NCI-H510A treated with DMSO at 0.1 percent for 48 hours (cell line): Measurements from ENCODE around the gene GABRR3.

Source experiments
- DNase-seq: peaks from one replicate; lab custom pipeline; 2025; lab: John Stamatoyannopoulos, UW

GABRR3 gene

GRCh38 chr3:98035208-98035607 lies at the start of gene GABRR3:
TSS of gene GABRR3 (minus strand) at chr3:98035315. CDS start at chr3:98034987, 328 bp downstream.
- DNase-seq = no peak

DNA sequence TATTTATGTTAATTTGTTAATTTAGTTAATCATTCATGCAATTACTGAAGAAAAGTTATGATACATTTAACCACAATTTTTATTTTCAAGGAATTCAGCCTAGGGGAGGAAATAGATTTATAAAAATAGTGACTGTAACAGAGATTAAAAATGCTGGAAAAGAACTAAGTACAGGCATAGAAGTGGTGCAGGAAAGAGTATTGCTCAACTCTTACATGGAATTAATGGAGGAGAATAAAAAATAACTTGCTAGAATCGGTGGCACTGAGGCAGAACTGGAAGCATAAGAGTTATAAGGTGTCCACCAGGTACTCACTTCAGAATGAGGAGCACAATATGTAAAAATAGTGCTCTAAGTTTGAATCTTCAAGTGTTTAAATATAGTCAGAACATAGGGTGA lies 38.4 kb upstream of the GABRR3 start:
- DNase-seq = no peak

- no peak for DNase-seq
Observed at GRCh38 chr3:98070840-98071239, 35.7 kb upstream of the GABRR3 start.

GRCh38 chr3:98068824-98069223 lies 33.7 kb upstream of the GABRR3 start:
- no peak for DNase-seq

- DNase-seq = no peak
Observed at GRCh38 chr3:98058244-98058960, 23.3 kb upstream of the GABRR3 start.

DNA sequence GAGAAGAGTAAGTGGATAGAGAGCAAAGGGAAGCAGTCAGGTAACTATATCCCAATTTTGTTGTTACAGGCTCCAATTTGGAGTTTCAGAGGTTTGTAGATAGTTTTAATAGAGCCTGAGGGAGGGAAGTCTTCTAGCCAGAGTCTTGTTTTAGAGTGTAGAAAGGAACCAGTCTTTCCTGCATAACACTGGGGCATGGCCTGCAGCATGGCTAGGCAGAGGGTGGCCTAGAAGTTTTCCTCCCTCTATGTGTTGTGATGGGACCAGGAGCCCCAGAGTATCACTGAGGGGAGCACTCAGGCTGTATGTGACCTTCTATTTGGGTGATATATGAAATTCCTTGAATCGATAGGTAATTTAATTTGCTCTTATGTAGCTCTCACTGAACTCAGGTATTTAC lies 22.5 kb upstream of the GABRR3 start:
- no peak for DNase-seq

DNA sequence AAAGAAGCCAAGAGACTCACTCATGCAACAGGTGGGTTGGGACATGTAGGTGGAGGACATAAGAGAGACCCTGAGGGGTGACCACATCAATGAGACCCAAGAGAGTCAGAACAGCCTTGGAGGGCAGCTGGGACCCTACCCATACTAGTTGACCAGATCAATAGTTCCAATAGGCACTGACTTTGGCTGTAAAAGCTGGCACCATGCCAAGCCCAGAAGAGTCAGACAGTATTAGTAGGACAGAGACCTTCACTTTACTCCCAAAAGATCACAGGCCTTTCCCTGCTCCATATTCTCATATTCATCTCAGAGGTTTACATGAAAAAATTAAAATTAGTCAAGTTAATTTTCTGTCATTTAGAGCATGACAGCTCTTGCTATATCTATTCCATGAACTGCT lies 20.9 kb upstream of the GABRR3 start:
- DNase-seq = no peak

- no peak for DNase-seq
Observed at GRCh38 chr3:98049271-98049670, 14.2 kb upstream of the GABRR3 start.

- no peak for DNase-seq
Observed at GRCh38 chr3:98048586-98048985, 13.5 kb upstream of the GABRR3 start.

DNA sequence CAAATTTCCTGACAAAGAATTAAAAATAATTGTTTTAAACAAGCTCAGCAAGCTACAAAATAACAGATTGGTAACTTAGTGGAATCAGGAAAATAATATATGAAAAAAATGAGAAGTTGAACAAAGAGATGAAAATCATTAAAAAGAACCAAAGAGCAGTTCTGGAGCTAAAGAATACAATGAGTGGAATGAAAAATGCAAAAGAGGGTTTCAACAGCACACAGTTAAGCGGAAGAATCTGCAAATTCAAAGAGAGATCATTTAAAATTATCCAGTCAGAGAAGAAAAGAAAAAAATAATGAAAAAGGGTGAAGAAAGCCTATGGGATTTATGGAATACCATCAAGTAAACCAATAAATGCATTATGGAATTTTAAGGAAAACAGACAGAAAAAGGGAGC lies 6.2 kb upstream of the GABRR3 start:
- DNase-seq = no peak

DNA sequence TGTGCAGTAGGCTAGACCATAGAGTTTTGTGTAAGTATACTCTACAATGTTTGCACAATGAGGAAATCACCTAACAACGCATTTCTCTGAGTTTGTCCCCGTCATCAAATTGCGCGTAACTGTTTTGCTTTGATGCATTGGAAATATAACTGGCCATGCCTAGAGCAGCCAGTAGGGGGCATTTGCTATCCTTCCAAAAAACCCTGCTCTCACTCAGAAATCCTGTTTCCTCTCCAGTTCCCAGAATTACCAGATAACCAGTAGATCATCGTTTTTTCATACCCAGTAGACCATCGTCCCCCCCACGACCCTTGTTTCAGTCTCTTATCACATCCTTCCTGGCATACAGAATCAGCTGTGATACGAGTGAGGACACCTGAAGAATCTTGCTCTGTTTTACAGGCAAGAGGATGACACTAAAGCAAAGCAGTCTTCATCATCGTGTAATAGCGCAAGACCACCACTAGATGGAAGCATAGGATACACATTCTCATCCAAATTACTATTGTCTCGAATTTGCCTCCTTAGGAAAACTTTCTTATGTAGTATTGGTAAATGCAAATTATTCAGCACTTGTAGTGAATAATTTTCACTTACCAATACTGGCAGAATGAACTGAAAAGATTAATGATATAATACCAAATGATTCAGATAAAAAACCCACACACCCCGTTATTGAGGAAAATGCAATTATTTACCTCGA lies 4.4 kb upstream of the GABRR3 start:
- peak; percentile 75 for DNase-seq

DNA sequence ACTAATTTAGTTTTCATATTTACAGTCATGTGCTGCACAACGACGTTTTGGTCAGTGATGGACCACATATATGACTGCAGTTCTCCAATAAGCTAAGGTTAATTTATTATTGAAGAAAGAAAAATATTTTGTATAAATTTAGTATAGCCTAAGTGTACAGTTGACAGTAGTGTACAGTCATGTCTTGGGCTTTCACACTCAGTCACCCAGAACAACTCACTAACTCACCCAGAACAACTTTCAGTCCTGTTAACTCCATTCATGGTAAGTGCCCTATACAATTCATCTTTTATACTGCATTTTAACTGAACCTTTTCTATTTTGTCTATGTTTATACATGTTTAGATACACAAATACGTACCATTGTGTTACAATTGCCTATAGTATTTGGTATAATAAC lies 3.8 kb upstream of the GABRR3 start:
- DNase-seq = no peak

GRCh38 chr3:98038286-98038685 lies 3.2 kb upstream of the GABRR3 start:
- no peak for DNase-seq

DNA sequence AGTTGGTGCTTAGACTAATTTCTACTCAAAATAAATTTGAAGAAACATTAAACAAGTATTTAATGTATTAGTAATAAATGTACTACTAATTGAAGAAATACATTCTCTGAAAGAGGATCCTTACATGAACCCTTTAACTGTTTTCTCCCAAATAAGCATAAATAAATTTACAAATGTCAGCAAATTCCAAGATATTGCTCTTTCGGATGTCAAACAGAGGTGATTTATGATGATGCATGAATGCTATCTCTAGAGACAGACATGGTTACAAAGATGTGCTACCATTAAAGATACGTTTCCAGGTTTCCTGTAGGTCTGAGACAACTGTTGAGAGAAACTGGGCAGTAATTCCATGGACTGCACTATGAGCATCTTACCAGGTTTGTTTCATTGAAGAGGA lies 629 bp downstream of the GABRR3 start:
- DNase-seq = no peak

DNA sequence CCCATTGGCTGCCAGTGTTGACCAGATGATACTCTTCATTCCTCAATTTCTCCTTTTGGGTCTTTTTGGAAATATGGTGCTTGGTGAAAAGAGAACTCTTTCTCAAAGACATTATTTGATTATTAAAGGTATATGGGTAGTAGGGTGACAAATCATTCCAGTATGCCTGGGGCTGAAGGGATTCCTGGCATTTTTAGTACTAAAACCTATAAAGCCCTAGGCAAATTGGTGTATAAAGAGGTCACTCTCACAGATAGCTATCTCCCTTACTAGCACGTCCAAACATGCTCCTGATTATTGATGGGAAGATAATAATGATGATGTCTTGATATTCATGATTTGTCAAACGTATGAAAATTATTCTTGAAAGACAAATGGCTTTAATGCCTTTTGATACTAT lies 1.1 kb downstream of the GABRR3 start:
- no peak for DNase-seq

DNA sequence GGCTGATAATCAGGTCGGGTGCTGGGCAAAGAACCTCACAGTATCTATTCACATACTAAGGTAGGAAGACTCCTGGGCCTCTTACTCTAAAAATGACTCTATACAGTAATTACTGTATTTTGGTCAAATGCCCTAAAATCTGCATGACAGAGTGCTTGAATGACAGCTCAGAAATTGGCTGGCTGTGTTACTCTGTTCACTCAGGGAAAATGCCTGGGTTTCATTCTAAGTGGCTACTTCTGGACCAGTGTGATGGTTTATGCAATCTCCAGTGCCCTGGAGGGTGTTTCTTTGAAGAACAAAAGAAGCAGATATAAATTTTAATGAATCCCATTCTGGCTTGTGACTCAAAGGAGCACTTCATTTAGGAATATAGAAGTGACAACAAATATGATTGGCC lies 2.2 kb downstream of the GABRR3 start:
- DNase-seq = no peak

- no peak for DNase-seq
Observed at GRCh38 chr3:98032265-98032664, 2.9 kb downstream of the GABRR3 start.

- DNase-seq = no peak
Observed at GRCh38 chr3:98029083-98029482, 6.0 kb downstream of the GABRR3 start.

DNA sequence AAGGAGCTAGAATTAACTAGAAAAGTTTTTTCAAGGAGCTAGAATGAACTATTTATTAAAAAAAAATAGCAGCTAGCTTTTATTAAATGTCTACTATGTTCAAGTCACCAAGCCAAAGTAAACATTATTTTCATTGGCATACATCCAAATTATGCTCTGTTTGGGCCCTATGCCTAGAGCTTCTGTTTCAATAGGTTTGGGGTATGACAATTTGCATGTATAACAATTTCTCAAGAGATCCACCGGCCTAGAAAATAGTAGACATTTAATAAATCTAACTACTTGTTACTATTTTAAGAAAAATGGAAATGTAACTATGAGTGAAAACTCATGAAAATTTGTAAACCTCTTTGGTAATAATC lies 8.0 kb downstream of the GABRR3 start:
- DNase-seq = no peak

DNA sequence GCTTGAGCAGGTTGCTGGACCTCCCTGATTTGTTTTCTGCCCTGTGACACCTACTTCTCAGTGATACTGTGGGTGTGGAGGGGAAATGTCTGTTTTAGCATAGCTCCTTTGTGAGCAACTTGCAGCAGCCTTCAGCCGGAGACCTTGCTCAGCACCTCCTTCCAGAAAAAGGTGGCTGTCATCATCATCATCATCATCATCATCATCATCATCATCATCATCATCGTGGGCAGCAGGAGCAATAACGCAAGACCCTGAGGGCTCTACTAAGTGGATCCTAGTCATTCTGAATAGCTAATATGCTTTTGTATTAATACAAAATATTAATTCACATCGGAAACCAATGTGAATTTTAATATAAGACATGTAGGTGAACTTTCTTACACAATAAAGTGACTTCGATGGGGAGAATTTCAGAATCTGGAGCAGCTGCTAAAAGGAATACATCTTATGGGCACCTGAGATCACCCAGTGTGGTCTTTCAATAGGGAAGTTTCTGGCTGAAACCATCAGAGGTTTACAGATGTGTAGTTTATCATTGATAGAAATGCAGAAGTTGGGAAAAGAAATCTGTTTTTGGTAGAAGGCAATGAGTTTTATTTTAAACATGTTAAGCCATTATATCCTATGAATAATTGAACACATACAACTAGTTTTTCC lies 8.6 kb downstream of the GABRR3 start:
- no peak for DNase-seq

- DNase-seq = no peak
Observed at GRCh38 chr3:98025392-98025945, 9.6 kb downstream of the GABRR3 start.

- DNase-seq = peak; percentile 35
Observed at GRCh38 chr3:98022978-98023820, 11.9 kb downstream of the GABRR3 start.
